Measurements from ENCODE around the gene ST6GALNAC1.

Gene ST6GALNAC1

GRCh38 chr17:76581515-76581914 is 62.0 kb downstream of the ST6GALNAC1 start:
- DNase-seq (ENCODE audit: low read depth in 3 of 3), result no peak

- DNase-seq (ENCODE audit: low read depth in 3 of 3), result no peak
These were observed 64.3 kb downstream of the ST6GALNAC1 start for GRCh38 chr17:76579281-76579680.

GRCh38 chr17:76578376-76578775 is 65.2 kb downstream of the ST6GALNAC1 start:
- no peak for DNase-seq (ENCODE audit: low read depth in 3 of 3)

GRCh38 chr17:76577876-76578275 is 65.7 kb downstream of the ST6GALNAC1 start:
- DNase-seq (ENCODE audit: low read depth in 3 of 3), result no peak

GRCh38 chr17:76576189-76576588 is 67.4 kb downstream of the ST6GALNAC1 start:
- DNase-seq (ENCODE audit: low read depth in 3 of 3), result no peak

- DNase-seq (ENCODE audit: low read depth in 3 of 3), result no peak
These were observed 68.0 kb downstream of the ST6GALNAC1 start for GRCh38 chr17:76575570-76575969.
